ENCODE measurements around the gene LRP11. TPM values are rescaled to one million over a fixed set of nuclear protein-coding genes. Genes with fewer than 3 reads are reported as not detected.

The LRP11 gene
- total RNA-seq, 1 experiment from 2014 or later = 14.8 TPM

- Histone ChIP-seq H2BK5ac (ENCODE audit: insufficient read length, low read length) (no peak overlapping the region), H3K56ac (ENCODE audit: insufficient read length, low read depth, low read length) (no peak overlapping the region), H3K4me1 (ENCODE audit: insufficient read depth, low read length) (no peaks in the 10 kb centered on the region), H3K4ac (ENCODE audit: low read depth, low read length) (no peak overlapping the region), H3K23ac (ENCODE audit: insufficient read length, low read depth, low read length) (no peak overlapping the region), H3K27ac (ENCODE audit: insufficient read length, low read depth, low read length) (no peak overlapping the region), H3K27me3 (ENCODE audit: insufficient read depth, low read length) (no peaks in the 10 kb centered on the region), H4K91ac (ENCODE audit: insufficient read length, low read depth, low read length) (no peak overlapping the region), H2BK20ac (ENCODE audit: low read depth, low read length, poor library complexity, severe bottlenecking) (no peak overlapping the region), H3K4me2 (ENCODE audit: insufficient read depth, insufficient read length, low read length) (no peak overlapping the region), H4K5ac (ENCODE audit: insufficient read length, low read depth, low read length) (no peak overlapping the region), H3K79me1 (ENCODE audit: insufficient read depth, low read depth, low read length, poor library complexity, severe bottlenecking) (no peaks in the 10 kb centered on the region), H2BK12ac (ENCODE audit: insufficient read length, low read depth, low read length) (no peak overlapping the region), H2BK120ac (ENCODE audit: low read depth, low read length, poor library complexity, severe bottlenecking) (no peak overlapping the region), H3K9ac (ENCODE audit: extremely low read depth, insufficient read length, low read length) (no peak overlapping the region), H3K18ac (ENCODE audit: insufficient read length, low read depth, low read length) (no peak overlapping the region), H4K8ac (replicated peaks; ENCODE audit: insufficient read length, low read depth, low read length) (no peak overlapping the region), H3K14ac (ENCODE audit: insufficient read depth, low read length) (no peak overlapping the region), H2AK5ac (ENCODE audit: insufficient read length, low read length) (no peak overlapping the region), H3K23me2 (ENCODE audit: insufficient read length, low read depth, low read length, poor library complexity, severe bottlenecking) (no peaks in the 10 kb centered on the region), H3K79me2 (ENCODE audit: insufficient read depth, low read length) (no peaks in the 10 kb centered on the region), H3K9me3 (ENCODE audit: control insufficient read depth, low read depth, low read length) (no peaks in the 10 kb centered on the region), H4K20me1 (ENCODE audit: control insufficient read depth, insufficient read depth, insufficient read length) (no peaks in the 10 kb centered on the region), H2AFZ (ENCODE audit: low read length) (no peak overlapping the region), H3T11ph (ENCODE audit: low read length) (no peak overlapping the region), H2BK15ac (ENCODE audit: low read depth, low read length) (no peak overlapping the region)
- Mint-ChIP-seq H3K4me3 (no peak overlapping the region), H3K9me3 (no peaks in the 10 kb centered on the region), H3K36me3 (ENCODE audit: insufficient read depth in 1 of 3, low read depth in 3 of 3) (peaks cover 0 to 4% (median 3%) of the 10 kb centered on the region in 3 experiments; a peak in 4 of 7 replicates), H3K27ac (no peak overlapping the region; a peak in 2 of 7 replicates), H3K27me3 (ENCODE audit: low read depth) (no peaks in the 10 kb centered on the region), H3K4me1 (peaks cover 0 to 4% of the 10 kb centered on the region in 2 experiments; a peak in 2 of 4 replicates)
- no CpG with 5 or more reads among the region's 3 CpGs for WGBS (ENCODE audit: extremely low coverage, insufficient read length, low lambda C conversion rate)
- TF ChIP-seq CTCF (conservative IDR thresholded peaks at IDR 0.05) = no peak
- no peak for DNase-seq
Observed at GRCh38 chr6:149845549-149845948, 18.6 kb downstream of the LRP11 start.

Data from H9 (cell line).